ENCODE results near the gene FLACC1. TPM values are rescaled to one million over a fixed set of nuclear protein-coding genes. Genes with fewer than 3 reads are reported as not detected.

The FLACC1 gene
- total RNA-seq, 1 donor from 2014 or later: 0.26 TPM

- Histone ChIP-seq H3K27me3 (ENCODE audit: control insufficient read depth, insufficient read depth, low read length) (no peaks in the 10 kb centered on the region), H3K36me3 (ENCODE audit: control insufficient read depth, insufficient read depth, low read length) (peaks cover 4% of the 10 kb centered on the region), H3K4me3 (ENCODE audit: low read depth, low read length) (no peak overlapping the region)
- TF ChIP-seq CTCF (IDR thresholded peaks at IDR 0.05; ENCODE audit: insufficient read depth, low read length, severe bottlenecking): no peak
- no peak for FAIRE-seq
- DNase-seq (ENCODE audit: low read depth): no peak
These were observed 90.5 kb downstream of the FLACC1 start for GRCh38 chr2:201266629-201267028.

GRCh38 chr2:201264472-201265173 lies 92.5 kb downstream of the FLACC1 start:
- Histone ChIP-seq H3K4me3 (ENCODE audit: low read depth, low read length) (no peak overlapping the region), H3K27me3 (ENCODE audit: control insufficient read depth, insufficient read depth, low read length) (no peaks in the 10 kb centered on the region), H3K36me3 (ENCODE audit: control insufficient read depth, insufficient read depth, low read length) (peaks cover 2% of the 10 kb centered on the region)
- FAIRE-seq (no peak), DNase-seq (ENCODE audit: low read depth) (no peak)
- TF ChIP-seq CTCF (IDR thresholded peaks at IDR 0.05; ENCODE audit: insufficient read depth, low read length, severe bottlenecking): no peak

GRCh38 chr2:201263779-201264178 lies 93.4 kb downstream of the FLACC1 start:
- no peak overlapping the region for H3K4me3 ChIP-seq (ENCODE audit: low read depth, low read length)
- no peak for DNase-seq (ENCODE audit: low read depth)

GRCh38 chr2:201262718-201263117 lies 94.4 kb downstream of the FLACC1 start:
- DNase-seq (ENCODE audit: low read depth) (no peak), FAIRE-seq (no peak)
- TF ChIP-seq CTCF (IDR thresholded peaks at IDR 0.05; ENCODE audit: insufficient read depth, low read length, severe bottlenecking): no peak
- Histone ChIP-seq H3K27me3 (ENCODE audit: control insufficient read depth, insufficient read depth, low read length) (no peaks in the 10 kb centered on the region), H3K36me3 (ENCODE audit: control insufficient read depth, insufficient read depth, low read length) (no peaks in the 10 kb centered on the region), H3K4me3 (ENCODE audit: low read depth, low read length) (no peak overlapping the region)

More at GRCh38 chr2:201263779-201264178, 93.4 kb downstream of the FLACC1 start:
- no peak for TF ChIP-seq CTCF (IDR thresholded peaks at IDR 0.05; ENCODE audit: insufficient read depth, low read length, severe bottlenecking)
- peaks cover 2% of the 10 kb centered on the region for H3K36me3 ChIP-seq (ENCODE audit: control insufficient read depth, insufficient read depth, low read length)
- FAIRE-seq: no peak
- H3K27me3 ChIP-seq (ENCODE audit: control insufficient read depth, insufficient read depth, low read length): no peaks in the 10 kb centered on the region

- no peak overlapping the region for H3K4me3 ChIP-seq (ENCODE audit: low read depth, low read length)
- no peak for FAIRE-seq
- no peak for TF ChIP-seq CTCF (IDR thresholded peaks at IDR 0.05; ENCODE audit: insufficient read depth, low read length, severe bottlenecking)
- no peaks in the 10 kb centered on the region for H3K36me3 ChIP-seq (ENCODE audit: control insufficient read depth, insufficient read depth, low read length)
- H3K27me3 ChIP-seq (ENCODE audit: control insufficient read depth, insufficient read depth, low read length): no peaks in the 10 kb centered on the region
- DNase-seq (ENCODE audit: low read depth): no peak
These were observed 95.2 kb downstream of the FLACC1 start for GRCh38 chr2:201261906-201262305.

- FAIRE-seq (no peak), DNase-seq (ENCODE audit: low read depth) (no peak)
- Histone ChIP-seq H3K36me3 (ENCODE audit: control insufficient read depth, insufficient read depth, low read length) (no peaks in the 10 kb centered on the region), H3K4me3 (ENCODE audit: low read depth, low read length) (no peak overlapping the region), H3K27me3 (ENCODE audit: control insufficient read depth, insufficient read depth, low read length) (no peaks in the 10 kb centered on the region)
- TF ChIP-seq CTCF (IDR thresholded peaks at IDR 0.05; ENCODE audit: insufficient read depth, low read length, severe bottlenecking): no peak
These were observed 95.7 kb downstream of the FLACC1 start for GRCh38 chr2:201261471-201261870.

Measured in bronchial epithelial cell (primary cell).